ENCODE data around the gene SFTPD.
"Not testable (repeated sequence)": the region's sequence is repeated elsewhere in the genome, so short reads cannot be mapped to it uniquely, and the experiment has no call there.

DNA sequence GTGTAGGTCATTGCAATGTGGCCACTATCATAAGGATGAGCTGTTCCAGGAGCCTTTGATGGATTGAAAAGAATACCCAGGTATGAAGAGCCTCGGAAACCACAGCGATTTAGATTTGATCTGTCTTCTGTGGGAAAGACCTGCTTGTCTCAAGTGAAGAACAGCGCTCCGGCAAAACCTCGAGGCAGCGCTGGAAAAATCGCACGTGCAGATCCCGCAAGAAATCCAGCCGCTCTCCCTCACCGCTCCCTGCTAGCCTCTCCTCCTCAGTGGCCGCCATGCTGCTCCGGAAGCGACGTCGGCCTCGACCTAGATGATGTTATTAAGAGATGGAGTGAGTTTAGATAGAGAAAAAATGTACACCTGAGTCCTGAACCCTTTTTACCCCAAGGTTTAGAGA is 56.0 kb downstream of the SFTPD start:
- not testable (repeated sequence) for TF ChIP-seq CTCF, POLR2AphosphoS5 (IDR thresholded peaks at IDR 0.05)
